Liver (tissue), 9 donors: Measurements from ENCODE around the gene CAPS. TPM values are rescaled to one million over a fixed set of nuclear protein-coding genes. Genes with fewer than 3 reads are reported as not detected.

Experiments used
- DNase-seq: peaks from one replicate; pipeline ENCODE4 v3.0.0-alpha.2; 2017; ENCODE audit warnings: low spot score
- H3K27ac ChIP-seq, 2 donors: one replicate each; pipeline ENCODE4 v1.7.0; 2013; ENCODE audit warnings: inconsistent platforms in 2 of 2, low read length in 2 of 2, control low read depth in 1 of 2, low read depth in 1 of 2, mild to moderate bottlenecking in 1 of 2
- H3K27me3 ChIP-seq, 4 donors: one replicate each; pipeline versions ENCODE4 v1.6.1 to v1.7.0; 2013; ENCODE audit warnings: low read length in 3 of 4, inconsistent platforms in 1 of 4, mild to moderate bottlenecking in 1 of 4, moderate library complexity in 1 of 4; ENCODE audit not compliant: control insufficient read depth in 4 of 4, insufficient read depth in 4 of 4
- H3K36me3 ChIP-seq, 4 donors: one replicate each; pipeline versions ENCODE4 v1.6.1 to v1.7.0; 2013; ENCODE audit warnings: low read length in 3 of 4, mild to moderate bottlenecking in 3 of 4, low read depth in 1 of 4, moderate library complexity in 1 of 4; ENCODE audit not compliant: control insufficient read depth in 4 of 4, insufficient read depth in 3 of 4
- H3K4me1 ChIP-seq, 4 donors: one replicate each; pipeline versions ENCODE4 v1.6.1 to v1.7.0; 2013; ENCODE audit warnings: low read length in 3 of 4, mild to moderate bottlenecking in 3 of 4, moderate library complexity in 1 of 4; ENCODE audit not compliant: control insufficient read depth in 4 of 4, insufficient read depth in 4 of 4
- H3K4me3 ChIP-seq, 3 donors: one replicate each; pipeline versions ENCODE4 v1.6.1 to v1.7.0; 2013; ENCODE audit warnings: low read length in 3 of 3, control low read depth in 1 of 3, low read depth in 1 of 3, mild to moderate bottlenecking in 1 of 3
- H3K9ac ChIP-seq, 2 donors: one replicate each; pipeline ENCODE4 v1.7.0; 2013; ENCODE audit warnings: low read length in 2 of 2, mild to moderate bottlenecking in 2 of 2, moderate library complexity in 2 of 2, control low read depth in 1 of 2, low read depth in 1 of 2
- H3K9me3 ChIP-seq, 4 donors: one replicate each; pipeline versions ENCODE4 v1.6.1 to v1.7.0; 2013; ENCODE audit warnings: low read length in 3 of 4; ENCODE audit not compliant: control insufficient read depth in 4 of 4
- FOXA1 ChIP-seq: IDR thresholded peaks from 2 replicates; pipeline ENCODE4 v1.6.1; 2016; ENCODE audit warnings: antibody characterized with exemption
- FOXA2 ChIP-seq: IDR thresholded peaks from 2 replicates; pipeline ENCODE4 v1.6.1; 2016; ENCODE audit warnings: antibody characterized with exemption
- GABPA ChIP-seq, 2 donors: IDR thresholded peaks in 1 of 2; conservative IDR thresholded peaks in 1 of 2; 2 replicates each; pipeline ENCODE4 v1.6.1; 2016; ENCODE audit warnings: antibody characterized with exemption in 2 of 2, mild to moderate bottlenecking in 1 of 2, moderate library complexity in 1 of 2
- HNF4A ChIP-seq, 2 donors: conservative IDR thresholded peaks; 2 replicates each; pipeline ENCODE4 v1.6.1; 2016; ENCODE audit warnings: antibody characterized with exemption in 2 of 2, mild to moderate bottlenecking in 2 of 2
- HNF4G ChIP-seq: IDR thresholded peaks from 2 replicates; pipeline ENCODE4 v1.6.1; 2016; ENCODE audit warnings: antibody characterized with exemption
- JUND ChIP-seq, 2 donors: IDR thresholded peaks; 2 replicates each; pipeline ENCODE4 v1.6.1; 2016; ENCODE audit warnings: antibody characterized with exemption in 2 of 2
- NR2F2 ChIP-seq: IDR thresholded peaks from 2 replicates; pipeline ENCODE4 v1.6.1; 2016; ENCODE audit warnings: antibody characterized with exemption
- RAD21 ChIP-seq, 2 donors: IDR thresholded peaks; 2 replicates each; pipeline ENCODE4 v1.6.1; 2016; ENCODE audit warnings: antibody characterized with exemption in 2 of 2, mild to moderate bottlenecking in 2 of 2
- SP1 ChIP-seq: IDR thresholded peaks from 2 replicates; pipeline ENCODE4 v1.6.1; 2018; ENCODE audit warnings: antibody characterized with exemption, mild to moderate bottlenecking
- TAF1 ChIP-seq: conservative IDR thresholded peaks from 2 replicates; pipeline ENCODE4 v1.6.1; 2016; ENCODE audit warnings: antibody characterized with exemption, mild to moderate bottlenecking
- YY1 ChIP-seq: IDR thresholded peaks from 2 replicates; pipeline ENCODE4 v1.6.1; 2016; ENCODE audit warnings: antibody characterized with exemption, mild to moderate bottlenecking
- WGBS: extraction: QIAGEN DNeasy Blood & Tissue Kit; methylation state at CpG from one replicate; pipeline ENCODE4 v1.1.7; 2013; 5-methylcytosine and 5-hydroxymethylcytosine counted together
- polyA plus RNA-seq, 2 donors: library from polyadenylated mRNA; stranded (reverse) in 1 of 2; unstranded in 1 of 2; fragments of 200-250 nt in 1 of 2; fragments of >200 nt in 1 of 2; fragmentation: Nextera tagmentation in 1 of 2; extraction: Ambion mirVana in 1 of 2; gene quantifications; one replicate each; pipeline versions ENCODE4 v1.2.1 to v1.2.3, GENCODE V29; 2013 to 2015
- total RNA-seq, 2 donors: library from RNA; depleted of rRNA; stranded (reverse); fragments of >200 nt; gene quantifications; one replicate each; pipeline ENCODE4 v1.2.3, GENCODE V29; 2014
- TF ChIP-seq, protein P1 (sequence below): IDR thresholded peaks from 2 replicates; pipeline ENCODE4 v1.6.1; 2016; ENCODE audit warnings: antibody characterized with exemption
- TF ChIP-seq, protein P2 (sequence below): IDR thresholded peaks from 2 replicates; pipeline ENCODE4 v1.6.1; 2016; ENCODE audit warnings: antibody characterized with exemption
- TF ChIP-seq, protein P3 (sequence below): IDR thresholded peaks from 2 replicates; pipeline ENCODE4 v1.6.1; 2016; ENCODE audit warnings: antibody characterized with exemption, mild to moderate bottlenecking
- donor health status: healthy.
- donor health status: healthy.
- donor health status: healthy.
- donor health status: healthy.
- donor health status: healthy.

CAPS gene
- total and polyA plus RNA-seq, 4 donors: 2.1 to 11.4 (median 3.5) TPM

DNA sequence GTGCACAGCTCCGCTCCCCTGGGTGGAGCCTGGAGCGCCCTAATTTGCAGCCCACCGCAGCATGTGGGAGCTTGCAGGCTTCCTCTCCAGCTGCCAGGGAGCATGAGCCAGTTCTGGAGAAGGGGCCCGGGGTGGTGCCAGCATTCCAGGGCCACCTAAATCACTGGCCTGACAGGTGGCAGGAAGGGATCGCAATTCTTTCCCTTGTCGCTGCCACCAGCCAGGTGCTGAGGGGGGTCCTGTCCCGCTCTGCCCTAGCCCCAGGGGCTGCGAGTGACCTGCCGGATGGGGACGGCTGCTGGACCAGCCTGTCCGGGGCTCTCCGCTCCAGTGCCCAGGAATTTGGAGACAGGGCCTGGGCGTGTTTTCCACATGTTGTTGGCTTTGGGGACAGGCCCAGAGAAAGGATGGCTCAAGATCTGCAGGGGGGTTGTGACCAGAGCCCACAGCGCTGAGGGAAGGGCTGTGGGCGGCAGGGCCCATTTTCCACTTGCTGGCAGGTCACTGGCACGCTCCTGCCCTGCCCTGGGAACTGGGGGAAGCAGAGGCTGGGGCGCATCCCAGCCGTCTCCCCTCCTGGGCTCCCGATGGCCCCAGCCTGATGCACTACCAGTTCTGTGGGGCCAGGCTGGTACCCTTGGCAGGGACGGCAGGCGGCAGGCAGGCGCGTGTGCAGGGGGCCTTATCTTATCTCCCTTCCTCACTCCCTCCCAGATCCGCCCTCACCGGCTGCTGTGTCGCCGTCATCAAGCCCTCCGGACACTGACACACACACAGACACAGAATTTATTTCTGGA, 19.9 kb upstream of the CAPS start:
- Histone ChIP-seq H3K9ac (no peak overlapping the region), H3K4me3 (no peak overlapping the region), H3K9me3 (no peaks in the 10 kb centered on the region), H3K27me3 (no peaks in the 10 kb centered on the region), H3K27ac (no peak overlapping the region), H3K4me1 (peaks cover 0 to 11% (median 3%) of the 10 kb centered on the region in 4 donors), H3K36me3 (peaks cover 6 to 22% (median 9%) of the 10 kb centered on the region in 4 donors)
- TF ChIP-seq RAD21 (IDR thresholded peaks at IDR 0.05) (no peak), FOXA1 (no peak), YY1 (no peak)
- peak; percentile 68 for DNase-seq
- WGBS: 82% methylated on average over 28 of the region's 28 CpGs

DNA sequence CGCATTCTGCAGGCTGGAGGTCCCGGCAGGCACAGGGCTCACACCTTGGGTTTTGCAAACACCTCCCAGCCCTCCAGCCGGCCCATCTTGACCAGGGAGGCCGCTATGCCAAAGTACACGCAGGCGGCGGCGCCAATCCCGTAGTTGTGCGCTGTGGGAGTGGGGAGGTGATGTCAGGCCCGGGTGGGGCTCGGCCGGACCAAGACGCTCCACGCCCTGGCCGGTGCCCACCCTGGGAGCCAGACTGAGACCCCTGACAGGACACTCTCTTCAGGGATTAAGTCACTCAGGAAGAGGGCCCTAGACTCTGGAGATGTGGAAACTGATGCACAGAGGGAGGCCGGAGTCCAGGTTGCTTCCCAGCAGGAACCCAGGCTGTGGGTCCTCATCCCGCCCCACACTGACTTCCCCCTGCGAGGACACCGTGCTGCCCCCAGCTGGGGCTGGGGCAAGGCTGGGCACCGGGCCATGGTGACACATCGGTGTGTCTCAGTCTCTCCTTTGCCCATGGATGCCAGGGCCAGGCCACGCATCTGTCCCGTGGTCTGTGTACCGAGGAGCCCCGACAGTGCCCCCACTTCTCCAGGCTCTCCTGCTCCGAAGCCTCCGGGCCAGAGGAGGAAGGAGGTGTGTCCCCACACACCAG, 19.2 kb upstream of the CAPS start:
- Histone ChIP-seq H3K9ac (no peak overlapping the region), H3K27ac (no peak overlapping the region), H3K4me1 (peaks cover 0 to 11% (median 3%) of the 10 kb centered on the region in 4 donors), H3K4me3 (no peak overlapping the region), H3K36me3 (peaks cover 6 to 22% (median 9%) of the 10 kb centered on the region in 4 donors), H3K27me3 (no peaks in the 10 kb centered on the region), H3K9me3 (no peaks in the 10 kb centered on the region)
- TF ChIP-seq, protein P1, sequence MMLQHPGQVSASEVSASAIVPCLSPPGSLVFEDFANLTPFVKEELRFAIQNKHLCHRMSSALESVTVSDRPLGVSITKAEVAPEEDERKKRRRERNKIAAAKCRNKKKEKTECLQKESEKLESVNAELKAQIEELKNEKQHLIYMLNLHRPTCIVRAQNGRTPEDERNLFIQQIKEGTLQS: no peak
- TF ChIP-seq HNF4A (conservative IDR thresholded peaks at IDR 0.05) (no peak), RAD21 (IDR thresholded peaks at IDR 0.05) (no peak), FOXA1 (no peak), GABPA (IDR thresholded peaks at IDR 0.05 in 1 of 2, conservative IDR thresholded peaks at IDR 0.05 in 1 of 2) (no peak), JUND (IDR thresholded peaks at IDR 0.05) (no peak), TAF1 (no peak), HNF4G (no peak), YY1 (no peak), SP1 (no peak), NR2F2 (no peak)
- TF ChIP-seq, protein P2, sequence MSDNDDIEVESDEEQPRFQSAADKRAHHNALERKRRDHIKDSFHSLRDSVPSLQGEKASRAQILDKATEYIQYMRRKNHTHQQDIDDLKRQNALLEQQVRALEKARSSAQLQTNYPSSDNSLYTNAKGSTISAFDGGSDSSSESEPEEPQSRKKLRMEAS: no peak
- TF ChIP-seq, protein P3, sequence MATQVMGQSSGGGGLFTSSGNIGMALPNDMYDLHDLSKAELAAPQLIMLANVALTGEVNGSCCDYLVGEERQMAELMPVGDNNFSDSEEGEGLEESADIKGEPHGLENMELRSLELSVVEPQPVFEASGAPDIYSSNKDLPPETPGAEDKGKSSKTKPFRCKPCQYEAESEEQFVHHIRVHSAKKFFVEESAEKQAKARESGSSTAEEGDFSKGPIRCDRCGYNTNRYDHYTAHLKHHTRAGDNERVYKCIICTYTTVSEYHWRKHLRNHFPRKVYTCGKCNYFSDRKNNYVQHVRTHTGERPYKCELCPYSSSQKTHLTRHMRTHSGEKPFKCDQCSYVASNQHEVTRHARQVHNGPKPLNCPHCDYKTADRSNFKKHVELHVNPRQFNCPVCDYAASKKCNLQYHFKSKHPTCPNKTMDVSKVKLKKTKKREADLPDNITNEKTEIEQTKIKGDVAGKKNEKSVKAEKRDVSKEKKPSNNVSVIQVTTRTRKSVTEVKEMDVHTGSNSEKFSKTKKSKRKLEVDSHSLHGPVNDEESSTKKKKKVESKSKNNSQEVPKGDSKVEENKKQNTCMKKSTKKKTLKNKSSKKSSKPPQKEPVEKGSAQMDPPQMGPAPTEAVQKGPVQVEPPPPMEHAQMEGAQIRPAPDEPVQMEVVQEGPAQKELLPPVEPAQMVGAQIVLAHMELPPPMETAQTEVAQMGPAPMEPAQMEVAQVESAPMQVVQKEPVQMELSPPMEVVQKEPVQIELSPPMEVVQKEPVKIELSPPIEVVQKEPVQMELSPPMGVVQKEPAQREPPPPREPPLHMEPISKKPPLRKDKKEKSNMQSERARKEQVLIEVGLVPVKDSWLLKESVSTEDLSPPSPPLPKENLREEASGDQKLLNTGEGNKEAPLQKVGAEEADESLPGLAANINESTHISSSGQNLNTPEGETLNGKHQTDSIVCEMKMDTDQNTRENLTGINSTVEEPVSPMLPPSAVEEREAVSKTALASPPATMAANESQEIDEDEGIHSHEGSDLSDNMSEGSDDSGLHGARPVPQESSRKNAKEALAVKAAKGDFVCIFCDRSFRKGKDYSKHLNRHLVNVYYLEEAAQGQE: no peak
- no peak for DNase-seq
- 85% methylated on average over 28 of the region's 28 CpGs for WGBS

DNA sequence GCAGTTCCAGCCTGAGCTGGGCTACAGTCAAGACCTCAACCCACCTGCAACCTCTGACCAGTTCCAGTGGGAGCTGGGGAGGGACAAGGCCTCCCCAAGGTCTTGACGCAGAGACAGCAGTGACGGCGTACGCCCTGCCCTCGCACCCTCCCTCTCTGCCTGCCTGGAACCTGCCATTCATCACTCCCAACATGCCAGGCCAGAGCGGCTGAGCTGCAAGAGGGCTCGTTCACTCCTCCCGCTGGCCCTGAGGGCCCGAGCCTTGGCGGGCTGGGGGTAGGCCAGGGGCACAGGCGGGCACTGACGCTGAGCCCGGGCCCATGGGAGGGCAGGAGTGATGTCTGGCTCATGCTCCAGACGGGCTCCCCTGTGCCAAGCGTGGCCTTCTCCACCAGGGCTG, 18.6 kb upstream of the CAPS start:
- H3K4me3 ChIP-seq: no peak overlapping the region
- no peaks in the 10 kb centered on the region for H3K27me3 ChIP-seq
- no peak for DNase-seq
- peaks cover 6 to 25% (median 9%) of the 10 kb centered on the region in 4 donors for H3K36me3 ChIP-seq
- H3K9me3 ChIP-seq: no peaks in the 10 kb centered on the region
- H3K27ac ChIP-seq: no peak overlapping the region
- 90% methylated on average over 15 of the region's 15 CpGs for WGBS
- H3K9ac ChIP-seq: no peak overlapping the region
- peaks cover 0 to 11% (median 3%) of the 10 kb centered on the region in 4 donors for H3K4me1 ChIP-seq
- TF ChIP-seq FOXA1 (no peak), FOXA2 (no peak), TAF1 (no peak)
- TF ChIP-seq, protein P3: no peak
- TF ChIP-seq, protein P2: no peak
